Frontal cortex (tissue), 4 donors: Measurements from ENCODE around the gene NKAPD1. TPM values are rescaled to one million over a fixed set of nuclear protein-coding genes. Genes with fewer than 3 reads are reported as not detected.
"Not testable (repeated sequence)": the region's sequence is repeated elsewhere in the genome, so short reads cannot be mapped to it uniquely, and the experiment has no call there.

Source experiments
- DNase-seq, 2 donors: peaks; one replicate each; pipeline ENCODE4 v3.0.0; 2012; ENCODE audit warnings: low spot score in 2 of 2
- FAIRE-seq: peaks from 2 replicates; lab custom pipeline; 2012; peaks lifted over from hg19 to GRCh38; lab: Jason Lieb, UNC
- total RNA-seq: library from RNA; depleted of rRNA; stranded (reverse); fragments of >200 nt; gene quantifications from one replicate; pipeline ENCODE4 v1.2.3, GENCODE V29; 2014
- donor health status: control.
- donor health status: control.
- donor health status: control.

NKAPD1 gene
- 46.9 TPM for total RNA-seq

DNA sequence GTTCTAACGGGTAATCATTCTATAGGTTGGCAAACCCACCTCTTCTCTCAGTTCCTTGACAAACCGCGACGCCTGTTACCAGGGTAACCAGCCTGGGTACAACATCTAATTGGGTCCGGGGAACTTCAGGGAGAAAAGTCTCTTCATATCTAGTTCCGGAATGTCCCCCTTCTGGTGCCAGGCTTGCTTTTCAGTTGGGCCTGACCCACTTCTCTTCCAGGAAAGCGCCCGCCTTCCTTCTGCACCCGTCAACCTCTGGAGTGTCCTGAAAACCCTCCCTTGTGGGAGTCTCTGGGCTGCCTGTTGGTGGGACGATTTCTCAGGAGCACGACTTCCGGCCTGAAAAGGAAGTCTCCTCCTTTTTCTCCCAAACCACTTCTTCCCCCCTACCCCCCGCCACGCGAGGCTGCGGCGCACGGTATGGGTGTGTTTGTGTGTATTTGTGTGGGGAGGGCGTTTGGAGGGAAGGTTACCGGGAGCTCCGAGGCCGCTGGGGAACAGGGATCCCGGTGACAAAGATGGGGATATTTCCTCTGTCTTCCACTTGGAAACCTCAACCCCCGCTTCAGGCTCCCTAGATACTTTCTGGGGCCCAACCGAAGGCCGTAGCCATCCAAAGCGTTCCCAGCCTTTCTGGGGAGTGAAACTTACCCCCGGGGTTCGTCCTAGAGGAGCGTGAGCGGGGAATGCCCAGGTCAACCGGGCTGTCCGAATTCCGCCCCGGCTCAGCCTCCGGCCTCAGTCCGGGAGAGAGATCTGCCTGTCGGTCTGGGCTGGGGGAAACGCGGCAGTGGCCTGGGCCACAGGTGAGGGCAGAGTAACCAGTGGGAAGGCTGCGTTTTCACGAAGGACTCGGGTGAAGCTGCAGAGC lies at the start of gene NKAPD1, which contains the start of gene PIH1D2:
NKAPD1 (plus strand) TSS at position 359 of the 871 bp plus-strand sequence. CDS start 1,276 bp downstream, outside the sequence.
PIH1D2 (minus strand) TSS at position 77 of the 871 bp plus-strand sequence. CDS start 843 bp downstream, outside the sequence.
- FAIRE-seq (no peak), DNase-seq (peak; percentile 40 to 69)

DNA sequence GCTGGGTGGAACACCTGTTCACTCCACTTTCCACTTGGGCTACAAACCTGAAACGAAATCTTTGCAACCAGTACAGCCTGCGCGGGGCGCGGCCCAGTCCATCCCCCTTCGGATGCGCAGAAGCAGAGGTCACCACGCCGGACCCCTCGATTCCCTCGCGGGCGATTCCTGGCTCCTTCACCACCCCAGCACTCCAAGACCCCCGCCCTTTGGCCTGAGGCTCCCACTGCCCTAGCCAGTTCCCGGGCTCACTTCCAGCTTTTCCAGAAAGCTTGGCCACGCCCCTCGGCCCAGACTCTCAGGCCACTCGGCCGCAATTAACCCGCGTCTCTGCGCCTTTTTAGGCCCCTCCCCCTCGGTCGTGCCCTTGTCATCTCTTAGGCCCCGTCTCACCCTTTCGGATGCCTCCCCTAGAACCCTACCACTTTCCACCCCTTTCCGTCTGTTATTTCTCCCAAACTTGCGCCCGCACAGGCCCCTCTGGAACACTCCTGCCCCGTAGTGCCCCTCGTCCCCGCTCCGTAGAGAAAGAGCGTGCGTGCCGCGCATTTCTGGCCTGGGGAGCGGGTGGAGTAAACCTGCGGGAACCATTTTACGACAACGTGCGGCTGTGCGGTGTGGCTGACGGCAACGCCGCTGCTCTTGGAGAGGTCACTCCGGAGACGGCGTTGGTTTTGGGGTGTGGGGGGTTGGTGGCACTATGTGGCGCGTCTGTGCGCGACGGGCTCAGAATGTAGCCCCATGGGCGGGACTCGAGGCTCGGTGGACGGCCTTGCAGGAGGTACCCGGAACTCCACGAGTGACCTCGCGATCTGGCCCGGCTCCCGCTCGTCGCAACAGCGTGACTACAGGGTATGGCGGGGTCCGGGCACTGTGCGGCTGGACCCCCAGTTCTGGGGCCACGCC lies 49.1 kb upstream of the NKAPD1 start, which contains the start of gene DLAT:
DLAT (plus strand) TSS at position 636 of the 906 bp plus-strand sequence; CDS start at position 701, 65 bp downstream.
- FAIRE-seq (no peak), DNase-seq (peak; percentile 70 to 76)

DNA sequence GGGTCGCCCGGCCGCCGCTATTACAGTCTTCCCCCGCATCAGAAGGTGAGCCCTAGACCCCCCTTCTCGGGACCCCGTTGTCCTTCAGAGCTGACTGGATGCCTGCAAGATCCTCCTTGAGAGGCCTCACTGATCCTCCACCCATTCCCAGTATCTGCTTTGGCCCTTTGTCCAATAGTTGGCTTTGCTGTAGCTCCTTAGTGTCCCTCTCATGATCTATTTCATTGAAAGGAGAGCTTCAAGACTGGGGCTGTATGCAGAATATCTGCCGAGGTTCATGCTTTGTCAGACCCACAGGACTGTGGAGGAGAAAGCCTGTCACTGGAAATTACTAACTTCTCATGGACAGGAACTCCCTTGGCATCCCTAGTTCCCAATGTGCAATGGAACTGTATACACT lies 48.4 kb upstream of the NKAPD1 start:
- no peak for FAIRE-seq
- DNase-seq: peak; percentile 20 to 33

GRCh38 chr11:112026784-112027410 lies 47.2 kb upstream of the NKAPD1 start:
- FAIRE-seq, DNase-seq: not testable (repeated sequence)

DNA sequence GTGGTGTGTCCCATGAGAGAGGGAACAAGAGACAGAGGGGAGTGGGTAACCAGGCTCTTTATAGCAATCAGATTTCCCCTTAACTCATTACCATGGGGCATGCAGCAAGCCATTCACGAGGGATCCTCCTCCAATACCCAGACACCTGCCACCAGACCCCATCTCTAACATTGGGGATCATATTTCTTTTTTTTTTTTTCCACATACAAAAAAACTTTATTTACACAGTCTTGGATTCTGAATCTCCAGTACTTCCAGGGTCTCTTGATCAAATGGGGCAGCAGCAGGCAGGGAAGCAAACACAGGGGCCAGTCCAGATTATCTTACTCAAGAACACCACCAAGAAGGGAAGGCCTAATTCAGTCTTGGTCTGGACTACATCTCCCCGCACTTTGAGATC lies 44.6 kb upstream of the NKAPD1 start:
- no peak for DNase-seq
- FAIRE-seq: no peak

GRCh38 chr11:112033902-112034301 lies 40.2 kb upstream of the NKAPD1 start:
- FAIRE-seq (no peak), DNase-seq (no peak)

DNA sequence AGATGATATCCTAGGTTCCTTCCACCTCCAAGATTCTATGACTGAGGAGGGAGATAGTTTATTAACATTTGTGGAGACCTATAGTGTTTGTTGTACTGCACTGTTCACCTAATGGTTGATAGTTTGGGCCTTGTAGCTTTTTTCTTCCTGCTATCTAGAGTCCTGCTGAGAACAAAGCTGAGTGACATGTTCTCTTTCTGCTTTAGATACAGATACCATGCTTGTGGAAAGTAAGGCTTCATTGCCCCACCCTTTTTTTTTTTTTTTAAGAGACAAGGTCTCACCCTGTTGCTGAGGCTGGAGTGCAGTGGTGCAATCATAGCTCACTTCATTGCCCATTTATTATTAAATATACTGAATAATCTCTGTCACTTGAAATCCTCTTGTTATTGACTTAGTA lies 36.6 kb upstream of the NKAPD1 start:
- DNase-seq (no peak), FAIRE-seq (no peak)

GRCh38 chr11:112042161-112042960 lies 31.7 kb upstream of the NKAPD1 start:
- FAIRE-seq (no peak), DNase-seq (no peak)

DNA sequence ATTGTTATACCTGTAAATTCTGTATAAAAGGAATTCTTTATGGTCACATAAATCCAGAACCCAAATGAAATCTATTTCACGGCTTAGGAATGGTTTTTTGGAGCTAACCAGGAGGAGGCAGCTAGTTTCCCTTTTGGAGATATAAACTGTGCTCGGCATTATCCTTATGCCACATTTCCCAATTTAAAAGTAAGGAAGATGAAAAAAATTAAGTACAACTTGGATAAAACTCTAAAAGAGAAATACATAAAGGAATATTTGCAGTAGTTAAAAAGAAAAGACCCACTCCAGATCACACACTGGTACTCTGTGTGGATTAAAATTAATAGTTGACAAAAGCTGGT lies 31.2 kb upstream of the NKAPD1 start:
- DNase-seq (no peak), FAIRE-seq (no peak)

DNA sequence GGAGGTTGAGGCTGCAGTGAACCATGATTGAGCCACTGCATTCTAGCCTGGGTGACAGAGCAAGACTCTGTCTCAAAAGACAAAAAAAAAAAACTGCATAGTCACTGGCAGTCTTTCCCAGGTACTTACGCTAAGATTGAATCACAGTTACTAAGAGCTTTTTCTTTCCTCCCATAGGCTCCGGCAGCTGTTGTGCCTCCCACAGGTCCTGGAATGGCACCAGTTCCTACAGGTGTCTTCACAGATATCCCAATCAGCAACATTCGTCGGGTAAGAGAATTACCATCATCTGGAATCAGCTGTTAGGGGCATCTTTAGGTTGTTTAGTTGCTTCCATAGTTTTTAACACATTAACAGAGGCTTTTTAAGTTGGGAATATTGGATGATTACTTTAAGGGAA lies 29.1 kb upstream of the NKAPD1 start:
- DNase-seq (no peak), FAIRE-seq (no peak)

GRCh38 chr11:112046647-112047046 lies 27.5 kb upstream of the NKAPD1 start:
- FAIRE-seq, DNase-seq: not testable (repeated sequence)

- FAIRE-seq, DNase-seq: not testable (repeated sequence)
Measured at GRCh38 chr11:112048256-112048655, 25.8 kb upstream of the NKAPD1 start.

GRCh38 chr11:112049777-112050176 lies 24.3 kb upstream of the NKAPD1 start:
- FAIRE-seq: no peak

GRCh38 chr11:112050721-112051120 lies 23.4 kb upstream of the NKAPD1 start:
- FAIRE-seq: no peak
- DNase-seq: no peak

More at GRCh38 chr11:112049777-112050176, 24.3 kb upstream of the NKAPD1 start:
- DNase-seq: no peak

- no peak for DNase-seq
- no peak for FAIRE-seq
Measured at GRCh38 chr11:112051768-112052167, 22.3 kb upstream of the NKAPD1 start.

- FAIRE-seq (no peak), DNase-seq (no peak)
Measured at GRCh38 chr11:112057170-112057569, 16.9 kb upstream of the NKAPD1 start.

GRCh38 chr11:112058103-112058502 lies 16.0 kb upstream of the NKAPD1 start:
- no peak for FAIRE-seq

DNA sequence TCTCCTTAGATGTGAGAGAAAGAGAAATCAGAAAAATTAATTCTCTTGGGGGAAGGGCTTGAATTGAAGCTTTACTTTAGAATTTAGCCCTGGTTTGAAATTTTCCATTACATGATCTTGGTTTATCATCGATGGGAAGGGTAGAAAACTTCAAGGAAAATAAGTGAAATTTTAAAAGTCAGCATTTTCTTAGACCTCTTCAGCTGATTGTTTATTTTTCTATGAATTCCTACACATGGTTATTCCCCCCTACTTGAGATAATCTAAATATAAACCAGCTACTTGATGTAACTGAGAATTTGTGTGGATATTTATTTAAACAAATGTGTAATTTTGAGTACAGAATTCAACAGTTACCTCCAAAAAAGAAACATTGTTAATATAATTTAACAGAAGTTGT lies 11.2 kb upstream of the NKAPD1 start:
- DNase-seq (no peak), FAIRE-seq (no peak)

More at GRCh38 chr11:112058103-112058502, 16.0 kb upstream of the NKAPD1 start:
- DNase-seq: no peak

- DNase-seq (no peak), FAIRE-seq (no peak)
Measured at GRCh38 chr11:112082729-112083128, 8.6 kb downstream of the NKAPD1 start.
